HG02885 (cell line): ENCODE data around the gene UQCRHL.

Source experiments
- ATAC-seq: cut with Tn5 transposase; IDR thresholded peaks from one replicate; pipeline ENCODE4 v1.9.1; 2021; ENCODE audit warnings: mild to moderate bottlenecking; ENCODE audit not compliant: unreplicated experiment, poor library complexity

The UQCRHL gene

GRCh38 chr1:15761366-15762128 lies 45.9 kb downstream of the UQCRHL start:
- ATAC-seq, result no peak

GRCh38 chr1:15760520-15761211 lies 46.8 kb downstream of the UQCRHL start:
- ATAC-seq, result no peak

GRCh38 chr1:15758953-15759661 lies 48.3 kb downstream of the UQCRHL start:
- ATAC-seq, result no peak

- ATAC-seq, result no peak
Measured at GRCh38 chr1:15758343-15758931, 49.0 kb downstream of the UQCRHL start, which contains the start of gene FBLIM1. Gene FBLIM1, plus strand, starts transcription at chr1:15758795. Its CDS starts 6,189 bp downstream, at chr1:15764984.

- no peak for ATAC-seq
Measured at GRCh38 chr1:15757575-15758342, 49.7 kb downstream of the UQCRHL start.
